Esophagus muscularis mucosa (tissue), 3 donors: ENCODE data around the gene TERB2.

Experiments
- CTCF ChIP-seq, 3 experiments: fragments of 200-600 bp in 2 of 3; fragments of 450-650 bp in 1 of 3; sonication (generic) in 2 of 3; IDR thresholded peaks; one replicate each; pipeline ENCODE4 v1.5.1; 2017 to 2019; ENCODE audit warnings: antibody characterized with exemption in 3 of 3, mild to moderate bottlenecking in 2 of 3, moderate library complexity in 1 of 3
- POLR2A ChIP-seq: fragments of 450-650 bp; IDR thresholded peaks from one replicate; pipeline ENCODE4 v1.6.1; 2017; ENCODE audit warnings: antibody characterized with exemption, moderate library complexity, mild to moderate bottlenecking, low read depth
- POLR2AphosphoS5 ChIP-seq, 2 donors: sonication (generic); formaldehyde crosslinking; IDR thresholded peaks; one replicate each; pipeline ENCODE4 v1.6.1; 2017; ENCODE audit warnings: antibody characterized with exemption in 2 of 2

- TF ChIP-seq CTCF (IDR thresholded peaks at IDR 0.05) (no peak), POLR2AphosphoS5 (IDR thresholded peaks at IDR 0.05) (no peak), POLR2A (no peak)
Observed at GRCh38 chr15:45027220-45027619, 70.7 kb downstream of the TERB2 start.
